Measurements from ENCODE around the gene SENP8.
A peak's percentile ranks its signal among the peaks of the same experiment; 100 is the strongest.

The SENP8 gene

DNA sequence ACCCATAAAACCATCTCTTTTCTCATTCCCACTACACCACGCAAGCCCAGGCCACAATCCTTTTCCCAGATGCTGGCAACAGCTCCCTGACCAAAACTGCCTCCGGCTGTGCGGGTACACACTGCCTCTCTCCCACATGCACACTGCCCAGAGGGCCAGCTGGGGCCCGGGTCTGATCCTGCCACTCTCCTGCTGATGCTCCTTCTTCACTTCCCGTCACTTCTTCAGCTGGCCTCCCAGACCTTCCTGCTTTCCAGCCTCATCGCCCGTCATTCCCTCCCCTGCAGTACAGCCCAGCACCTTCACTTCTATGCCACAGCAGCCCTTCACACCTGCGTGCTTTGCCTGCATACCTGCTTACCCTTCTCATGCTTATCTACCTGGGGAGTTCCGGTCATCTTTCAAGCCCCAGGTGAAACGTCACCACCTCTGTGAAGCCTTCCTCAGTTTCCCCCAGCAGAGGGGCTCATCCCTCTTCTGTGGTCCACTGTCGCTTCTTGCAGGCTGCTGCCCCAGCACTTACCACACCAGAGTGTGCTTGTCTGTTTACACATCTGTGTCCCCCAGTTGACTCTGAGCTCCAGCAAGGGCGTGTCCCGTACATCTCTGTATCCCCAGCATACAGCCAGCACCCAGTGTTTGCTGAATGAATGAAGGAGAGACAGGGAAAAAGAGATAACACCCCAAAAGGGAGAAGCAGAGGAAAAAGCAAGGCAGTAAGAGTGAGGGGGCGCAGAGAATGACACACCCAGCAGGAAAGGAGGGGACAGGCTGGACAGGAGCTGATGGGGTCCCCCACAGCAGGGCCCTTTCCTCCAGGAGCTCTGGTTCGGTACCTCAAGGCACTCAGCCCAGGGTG is 57.2 kb downstream of the SENP8 start:
- DNase-seq (ENCODE audit: low spot score): no peak

GRCh38 chr15:72176159-72176558 is 58.0 kb downstream of the SENP8 start:
- DNase-seq (ENCODE audit: low spot score): peak; percentile 59

- DNase-seq (ENCODE audit: low spot score): no peak
These were observed 58.5 kb downstream of the SENP8 start for GRCh38 chr15:72176743-72177142.

GRCh38 chr15:72178976-72179585 is 60.9 kb downstream of the SENP8 start:
- DNase-seq (ENCODE audit: low spot score): peak; percentile 1

GRCh38 chr15:72179950-72180581 is 61.9 kb downstream of the SENP8 start:
- DNase-seq (ENCODE audit: low spot score): peak; percentile 88

DNA sequence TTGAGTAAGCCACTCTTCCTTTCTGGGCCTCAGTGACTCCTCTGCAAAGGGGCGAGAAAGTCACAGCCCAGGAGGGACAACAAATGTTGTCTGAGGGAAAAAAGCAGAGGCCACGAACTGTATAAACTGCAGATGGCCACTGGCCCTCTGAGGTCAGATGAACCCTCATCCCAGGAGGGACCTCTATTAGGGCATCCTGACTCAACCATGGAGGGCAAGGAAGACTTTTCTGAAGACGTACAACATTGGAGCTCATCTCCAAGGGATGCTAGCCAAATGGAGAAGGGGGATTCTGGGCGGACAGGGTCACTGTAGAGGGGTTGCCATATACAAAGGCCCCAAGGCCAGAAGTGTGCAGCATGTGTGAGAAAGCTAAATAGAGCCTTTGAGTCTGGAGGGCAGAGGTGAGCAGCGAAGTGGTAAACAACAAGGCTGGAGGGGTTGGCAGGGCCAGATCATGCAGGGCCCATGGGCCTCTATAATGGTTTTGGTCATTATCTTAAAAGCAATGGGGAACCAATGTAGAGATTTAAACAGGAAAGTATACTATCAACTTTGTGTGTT is 62.6 kb downstream of the SENP8 start:
- peak; percentile 1 for DNase-seq (ENCODE audit: low spot score)

- DNase-seq (ENCODE audit: low spot score): no peak
These were observed 64.0 kb downstream of the SENP8 start for GRCh38 chr15:72182244-72182643.

GRCh38 chr15:72182673-72183072 is 64.5 kb downstream of the SENP8 start:
- no peak for DNase-seq (ENCODE audit: low spot score)

GRCh38 chr15:72183781-72184164 is 65.6 kb downstream of the SENP8 start:
- no peak for DNase-seq (ENCODE audit: low spot score)

DNA sequence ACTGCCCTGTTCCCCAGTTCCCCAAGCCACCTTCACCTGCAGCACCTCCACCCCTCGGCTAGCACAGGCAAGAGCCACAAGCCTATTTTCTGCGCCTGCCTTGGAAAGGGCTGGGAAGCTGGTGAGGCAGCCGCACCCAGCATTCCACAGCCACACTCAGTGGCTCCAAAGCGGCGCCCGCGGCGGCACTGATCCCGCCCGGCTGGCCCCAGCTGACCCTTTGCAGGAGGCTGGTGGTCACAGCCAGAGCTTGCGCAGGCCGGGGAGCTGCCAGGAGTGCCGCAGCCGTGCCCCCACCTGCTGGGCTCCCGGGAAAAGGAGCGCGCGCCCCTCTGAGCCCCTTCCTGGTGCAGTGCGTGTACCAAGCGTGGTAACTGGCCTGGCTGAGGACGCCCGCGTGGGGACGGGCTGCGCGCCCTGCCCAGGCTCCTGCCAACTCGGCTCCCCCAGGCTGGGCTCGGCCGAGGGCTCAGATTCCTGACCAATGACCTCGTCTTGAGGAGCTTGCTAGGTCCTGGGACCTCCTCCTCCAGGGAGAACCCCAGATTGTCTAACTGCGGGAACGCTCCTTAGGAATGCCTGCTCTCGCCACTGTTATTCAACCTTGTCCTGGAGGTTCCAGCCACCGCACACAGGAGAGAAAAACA is 66.1 kb downstream of the SENP8 start:
- DNase-seq (ENCODE audit: low spot score): no peak

DNA sequence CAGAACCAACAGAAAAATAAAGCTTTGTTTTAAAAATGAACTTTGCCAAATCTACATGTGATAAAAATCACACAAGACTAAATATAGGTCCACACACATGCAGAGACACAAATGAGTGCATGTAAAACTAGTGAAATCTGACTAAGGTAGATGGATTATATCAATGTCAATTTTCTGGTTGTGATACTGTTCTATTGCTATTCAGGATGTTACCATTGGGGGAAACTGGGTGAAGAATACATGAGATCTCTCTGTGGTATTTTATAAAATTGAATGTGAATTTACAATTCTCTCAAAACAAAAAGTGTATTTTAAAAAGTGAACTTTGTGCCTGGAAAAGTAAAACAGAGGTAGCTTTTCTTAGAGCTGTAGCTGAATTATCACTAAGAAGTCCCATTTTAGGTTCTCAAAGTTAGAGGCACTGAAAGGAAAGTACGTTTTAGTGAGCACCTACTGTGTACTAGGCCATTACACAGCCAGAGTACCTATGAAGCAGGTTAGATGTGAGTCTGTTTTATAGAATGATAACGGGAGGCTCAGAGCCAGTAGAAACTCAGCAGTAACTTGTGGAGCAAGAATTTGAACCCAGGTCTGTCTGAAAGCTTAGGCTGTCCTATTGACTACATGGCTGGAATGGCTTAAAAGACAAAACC is 71.2 kb downstream of the SENP8 start:
- no peak for DNase-seq (ENCODE audit: low spot score)

GRCh38 chr15:72192416-72192815 is 74.2 kb downstream of the SENP8 start:
- DNase-seq (ENCODE audit: low spot score): no peak
